ENCODE measurements around the gene VSNL1.

Gene VSNL1

DNA sequence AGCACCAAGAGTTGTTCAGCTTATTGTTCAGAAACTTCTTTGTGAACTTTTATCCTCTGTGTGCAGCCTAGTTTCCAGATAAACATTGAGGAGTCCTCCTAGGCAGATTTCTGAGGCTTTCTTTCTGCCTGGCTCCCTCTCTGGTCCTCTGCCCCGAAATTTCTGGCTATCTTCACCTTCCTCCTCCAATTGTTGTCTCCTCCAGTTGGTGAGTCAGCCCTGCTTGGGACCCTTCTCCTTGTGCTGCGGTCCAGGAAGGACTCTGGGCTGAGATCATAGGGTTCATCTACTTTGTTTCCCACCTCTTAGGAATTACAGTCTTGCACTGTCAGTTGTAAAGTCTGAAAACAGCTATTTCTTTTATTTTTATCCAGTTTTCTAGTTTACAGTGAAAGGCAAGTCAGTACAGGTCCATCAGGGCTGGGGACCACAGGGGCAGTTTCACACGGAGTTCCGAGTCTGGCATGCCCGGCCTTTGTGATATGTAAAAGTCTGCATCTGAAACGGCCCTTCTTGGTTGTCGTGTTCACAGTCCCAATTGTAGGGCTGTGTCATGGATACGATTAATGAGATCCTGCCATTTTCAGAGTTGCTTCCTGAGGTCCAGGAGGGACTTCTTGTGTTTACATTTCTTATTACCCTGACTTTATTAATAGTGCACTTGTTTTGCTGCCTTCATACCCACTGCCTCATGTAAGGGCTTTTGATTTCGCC, 112.3 kb downstream of the VSNL1 start:
- DNase-seq, result no peak

DNA sequence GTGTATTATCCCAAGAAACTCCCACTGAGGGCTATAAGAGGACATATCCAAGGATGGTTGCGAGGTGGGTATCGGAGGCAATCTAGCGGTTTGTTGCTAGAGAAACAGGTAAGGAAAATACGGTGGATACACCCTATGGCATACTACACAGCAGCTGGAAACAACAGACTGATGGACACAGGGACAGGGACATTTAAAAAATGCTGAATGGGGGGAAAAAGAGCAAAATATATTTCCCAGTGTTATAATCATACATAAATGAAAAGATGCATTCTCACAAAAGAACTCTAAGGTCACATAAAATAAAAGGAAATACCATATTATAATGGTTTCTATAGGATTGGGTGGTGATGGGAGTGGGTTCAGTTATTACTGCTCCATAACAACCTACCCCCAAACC, 117.3 kb downstream of the VSNL1 start:
- no peak for DNase-seq

DNA sequence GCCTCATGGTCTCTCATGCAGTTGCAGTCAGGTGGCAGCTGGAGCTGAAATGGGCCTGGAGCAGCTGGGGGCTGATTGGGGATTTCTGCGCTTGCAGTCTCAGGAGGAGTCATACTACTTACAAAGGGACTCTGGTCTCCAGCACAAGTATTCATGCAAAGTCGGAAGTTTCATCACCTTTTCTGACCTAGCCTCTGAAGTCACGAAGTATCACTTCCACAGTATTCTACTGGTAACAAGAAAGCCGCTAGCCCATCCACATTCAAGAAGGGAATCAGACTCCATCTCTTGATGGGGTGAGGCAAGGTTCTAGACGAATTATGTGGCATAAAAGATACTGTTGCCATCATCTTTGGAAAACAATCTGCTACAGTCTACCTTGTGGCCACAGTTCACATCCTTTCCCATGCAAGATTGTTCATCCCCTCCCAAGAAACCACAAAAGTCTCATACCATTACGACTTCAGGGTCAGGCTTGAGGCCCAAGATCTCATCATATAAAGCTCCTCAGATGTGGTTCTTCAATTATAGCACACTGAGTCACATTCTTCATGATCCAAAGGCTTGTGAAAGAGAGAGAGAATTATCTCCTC, 117.9 kb downstream of the VSNL1 start:
- DNase-seq, result no peak

DNA sequence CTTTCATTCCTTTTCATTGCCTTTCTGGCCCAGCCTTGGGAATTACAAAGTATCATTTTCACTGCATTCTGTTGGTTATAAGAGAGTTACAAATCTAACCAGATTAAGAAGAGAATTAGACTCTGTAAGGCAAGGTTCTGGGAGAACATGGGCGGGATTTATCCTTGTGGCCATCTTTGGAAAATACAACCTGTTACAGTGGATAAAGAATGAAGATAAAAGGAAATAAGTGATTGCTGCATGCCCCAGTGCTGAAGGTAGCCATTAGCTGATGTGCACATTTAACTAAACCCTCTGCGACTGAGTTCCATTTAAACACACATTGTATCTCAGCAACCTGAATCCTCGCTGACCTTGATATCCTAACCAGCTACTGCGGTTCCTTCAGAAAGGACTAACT, 119.7 kb downstream of the VSNL1 start:
- no peak for DNase-seq

DNA sequence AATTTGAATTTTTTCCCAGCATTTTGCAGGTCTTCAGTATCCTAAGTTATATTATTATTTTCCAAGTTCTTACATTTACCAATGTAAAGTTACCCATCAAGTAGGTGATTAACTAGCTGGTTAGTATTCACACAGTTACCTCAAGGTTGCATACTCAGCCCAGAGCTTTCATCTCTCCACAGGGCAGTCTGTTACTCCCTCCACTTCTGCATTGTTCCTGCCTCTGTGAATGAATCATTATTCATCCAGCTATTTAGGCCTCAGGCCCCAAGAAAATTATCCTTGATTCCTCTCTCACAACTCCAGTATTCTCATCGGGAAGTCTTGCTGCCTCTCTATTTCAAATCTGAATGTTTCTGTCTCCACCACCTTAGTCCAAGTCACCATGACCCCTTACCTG, 121.0 kb downstream of the VSNL1 start:
- no peak for DNase-seq

DNA sequence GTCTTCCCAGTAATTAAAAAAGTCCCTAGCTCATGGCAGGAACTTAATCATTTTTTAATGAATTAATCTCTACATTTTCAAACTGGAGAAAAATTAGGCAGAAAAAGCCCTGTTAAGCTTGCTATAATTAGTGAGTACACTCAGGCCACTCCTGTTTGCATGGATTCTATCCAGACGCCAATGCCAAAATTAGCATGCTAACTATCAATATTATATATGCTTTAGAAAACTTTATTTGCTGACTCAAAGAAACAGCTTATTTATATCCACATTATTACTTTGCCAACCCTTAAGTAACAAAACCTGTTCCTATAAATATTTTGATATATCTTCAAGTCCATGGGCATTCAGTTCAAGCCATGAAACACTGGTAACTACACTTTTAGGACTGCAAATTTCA, 122.2 kb downstream of the VSNL1 start:
- no peak for DNase-seq

DNA sequence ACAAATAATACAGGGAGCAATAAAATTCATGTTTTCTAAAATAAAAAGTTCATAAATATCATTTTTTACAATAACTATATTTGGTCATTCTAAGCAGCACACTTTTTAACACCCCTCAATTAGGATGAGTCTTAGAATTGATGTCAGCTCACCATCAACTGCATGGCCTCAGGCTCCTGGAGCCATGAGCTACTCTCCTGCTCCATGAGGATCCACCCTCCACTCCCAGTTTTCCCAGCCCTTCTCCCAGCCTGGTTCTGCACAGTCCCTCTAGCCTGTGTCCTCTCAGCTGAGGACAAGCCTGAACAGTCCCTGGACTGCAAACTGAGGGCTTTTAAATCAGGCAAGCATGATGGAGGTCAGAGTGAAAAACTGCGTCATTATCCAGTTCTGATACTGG, 124.0 kb downstream of the VSNL1 start:
- no peak for DNase-seq

DNA sequence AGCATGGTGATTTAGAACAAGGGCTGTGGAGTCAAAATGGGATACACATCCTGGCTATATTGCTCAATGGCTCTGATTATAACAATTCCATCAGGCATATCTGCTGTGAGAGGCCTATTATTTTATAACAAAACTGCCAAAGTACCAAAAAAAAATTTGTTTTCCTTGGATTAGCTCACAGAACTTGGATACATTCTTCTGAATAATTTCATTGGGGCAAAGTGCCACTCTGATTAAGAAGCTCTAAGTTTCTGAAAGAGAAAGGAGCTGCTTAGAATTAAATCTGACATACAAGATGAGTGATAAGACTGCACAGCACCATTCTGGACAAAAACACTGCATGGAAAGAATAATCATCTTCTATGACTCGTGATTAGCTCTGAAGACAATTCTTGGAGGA, 127.4 kb downstream of the VSNL1 start:
- DNase-seq, result no peak

DNA sequence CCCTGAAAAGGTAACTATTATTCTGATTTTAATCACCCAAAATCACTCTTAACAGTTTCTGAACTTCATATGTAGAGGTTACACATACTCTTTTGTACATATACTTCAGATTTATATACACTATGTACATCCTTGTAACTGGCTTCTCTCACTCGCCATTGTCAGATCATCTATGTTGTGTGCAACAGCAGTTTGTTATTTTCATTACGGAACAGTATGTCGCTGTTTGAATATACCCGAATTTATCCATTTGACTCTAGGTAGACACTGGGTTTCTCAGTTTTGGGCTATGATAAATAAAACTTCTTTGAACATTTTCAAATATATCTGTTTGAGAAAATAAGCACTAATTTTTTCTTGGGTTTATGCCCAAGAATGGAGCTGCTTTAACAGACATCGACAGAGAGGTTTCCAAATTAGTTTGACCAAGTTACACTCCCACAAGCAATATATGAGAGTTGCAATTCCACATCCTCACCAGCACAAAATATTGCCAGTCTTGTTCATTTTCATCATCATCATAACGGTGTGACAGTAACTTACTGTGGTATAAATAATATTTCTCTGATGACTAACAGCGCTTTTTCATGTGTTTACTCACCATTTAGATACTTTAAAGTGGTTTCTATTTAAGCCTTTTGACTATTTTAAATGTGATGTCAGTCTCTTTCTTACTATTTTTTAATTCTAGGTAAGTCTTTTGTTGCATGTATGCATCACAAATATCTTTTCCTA, 132.3 kb downstream of the VSNL1 start:
- DNase-seq, result no peak

DNA sequence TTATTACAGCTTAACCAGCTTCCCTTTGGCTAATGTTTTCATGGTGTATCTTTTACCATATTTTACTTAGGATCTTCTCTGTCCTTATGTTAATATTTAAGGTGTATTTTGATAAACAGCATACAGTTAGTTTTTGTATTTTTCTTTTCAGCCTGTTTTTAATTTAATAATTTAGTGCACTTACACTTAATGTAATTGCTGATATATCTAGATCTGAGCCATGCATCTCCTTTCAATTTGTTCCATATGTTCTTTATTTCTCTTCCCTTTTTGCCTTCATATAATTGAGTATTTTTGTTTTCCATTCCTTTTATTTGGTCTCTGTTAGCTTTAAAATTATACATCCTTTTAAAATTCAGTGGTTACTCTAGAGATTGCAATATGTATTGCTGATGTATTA, 134.3 kb downstream of the VSNL1 start:
- DNase-seq, result no peak

DNA sequence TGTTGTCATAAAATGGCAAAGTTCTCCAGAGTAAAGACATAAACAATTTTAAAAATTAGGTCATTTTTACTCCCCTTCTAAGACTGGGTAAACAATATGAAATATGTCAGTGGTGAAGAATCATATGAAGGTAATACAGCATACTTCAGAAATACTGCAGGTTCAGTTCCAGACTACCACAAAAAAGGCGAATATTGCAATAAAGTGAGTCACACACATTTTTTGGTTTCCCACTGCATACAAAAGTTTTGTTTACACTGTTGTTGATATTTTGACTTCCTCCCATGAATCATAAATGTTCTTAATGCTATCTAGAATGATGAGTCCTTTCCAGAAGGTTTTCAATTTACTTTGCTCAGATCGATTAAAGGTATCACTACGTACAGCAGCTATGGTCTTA, 139.6 kb downstream of the VSNL1 start:
- DNase-seq, result no peak

DNA sequence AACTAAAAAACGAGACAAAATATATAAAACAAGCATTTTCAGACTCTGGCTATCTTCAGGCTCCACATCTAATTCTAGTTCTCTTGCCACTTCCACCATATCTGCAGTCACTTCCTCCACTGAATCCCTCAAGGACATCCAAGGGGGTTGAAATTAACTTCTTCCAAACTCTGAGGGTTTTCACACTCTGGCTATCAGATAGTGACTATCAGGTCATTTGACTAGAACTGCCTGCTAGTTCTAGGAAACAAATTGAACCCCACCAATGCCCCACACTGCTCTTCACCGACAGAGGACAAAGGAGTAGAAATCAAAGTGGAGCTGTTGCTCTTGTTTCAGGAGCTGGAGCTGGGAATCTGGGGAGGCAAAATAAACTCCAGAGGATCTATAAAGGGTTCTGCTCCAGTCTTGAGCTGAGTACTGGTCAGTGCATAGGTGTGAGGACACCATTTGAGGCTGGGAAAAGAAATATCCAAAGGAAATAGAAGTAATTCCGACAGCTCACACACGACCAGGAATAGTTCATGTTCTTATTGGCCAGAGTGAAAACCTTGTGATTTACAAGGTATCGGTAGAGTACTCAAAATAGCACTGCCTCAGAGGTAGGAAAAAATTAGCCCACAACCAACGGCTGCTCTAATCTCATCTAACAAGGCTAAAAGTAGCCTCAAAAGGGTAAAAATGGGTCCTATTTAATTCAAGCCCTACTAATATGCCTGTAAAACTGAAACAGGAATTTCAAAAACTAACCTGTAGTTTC, 141.8 kb downstream of the VSNL1 start:
- no peak for DNase-seq

DNA sequence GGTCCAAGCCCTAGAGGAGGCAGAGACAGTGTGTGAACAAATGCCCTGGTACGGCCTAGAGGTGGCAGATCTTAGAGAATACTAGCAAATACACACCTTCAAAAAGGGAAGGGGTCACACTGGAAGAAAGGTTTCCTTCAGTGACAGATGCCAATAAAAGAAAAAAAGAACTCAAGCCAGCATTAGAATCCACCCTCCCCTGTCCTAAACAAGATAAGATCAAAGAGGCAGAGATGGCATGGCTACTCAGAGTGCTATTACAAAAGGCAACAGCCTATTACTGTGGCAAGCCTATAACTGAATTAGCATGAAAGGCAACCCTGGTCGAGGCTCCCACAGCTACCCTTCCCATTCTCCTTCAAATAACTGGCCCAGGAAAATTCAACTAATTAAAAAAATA, 143.5 kb downstream of the VSNL1 start:
- no peak for DNase-seq

DNA sequence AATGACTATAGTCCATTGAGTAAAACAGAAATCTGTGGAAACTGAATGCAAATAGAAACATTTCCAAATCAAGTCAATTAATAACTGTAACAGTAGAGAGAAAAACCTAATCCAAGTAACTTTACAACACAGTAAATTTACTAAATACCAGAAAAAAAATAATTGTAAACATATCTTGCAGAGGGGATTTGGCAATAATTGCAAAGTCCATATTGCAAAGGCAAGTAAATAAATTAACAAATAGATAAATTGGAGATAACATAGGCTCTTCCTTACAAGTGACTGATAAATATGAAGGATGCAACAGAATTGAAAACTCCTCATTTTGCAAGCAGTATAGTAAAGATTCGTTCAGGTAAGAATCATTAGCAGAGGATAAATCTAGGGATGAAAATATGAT, 148.1 kb downstream of the VSNL1 start:
- no peak for DNase-seq

DNA sequence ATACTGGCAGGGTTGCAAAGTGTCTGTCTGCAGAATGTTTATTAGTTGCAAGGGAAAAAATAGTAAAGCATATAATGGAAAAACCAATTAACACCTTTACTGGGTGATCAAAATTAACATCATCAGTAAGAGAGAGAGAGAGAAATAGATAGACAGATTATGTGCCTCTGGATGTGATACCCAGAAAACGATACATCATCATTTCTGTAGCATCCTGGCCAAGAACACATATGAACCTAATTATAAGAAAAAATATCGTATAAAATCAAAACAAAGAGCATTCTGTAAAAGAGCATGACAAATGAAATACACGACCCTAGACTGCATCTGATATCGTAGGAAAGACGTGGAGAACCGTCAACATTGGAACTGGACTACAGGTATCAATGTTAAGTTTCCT, 148.5 kb downstream of the VSNL1 start:
- DNase-seq, result no peak

DNA sequence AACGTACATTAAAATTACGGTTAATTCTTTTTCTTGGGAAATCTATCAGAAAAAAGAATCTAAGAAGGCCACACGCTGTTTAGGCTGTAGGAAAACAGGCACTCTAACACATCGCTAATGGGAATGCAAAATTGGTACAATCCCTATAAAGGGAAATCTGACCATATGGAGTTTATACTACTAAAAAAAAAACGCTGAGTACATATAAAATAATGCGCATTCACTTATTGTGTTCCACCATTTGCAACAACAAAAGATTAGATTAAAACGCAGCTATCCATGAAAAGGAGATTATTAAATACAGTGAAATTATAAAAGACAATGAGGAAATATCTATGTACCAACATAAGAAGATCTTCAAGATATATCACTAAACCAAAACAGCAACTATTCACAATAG, 150.3 kb downstream of the VSNL1 start:
- DNase-seq, result no peak

Measured in stimulated activated CD4-positive, alpha-beta T cell treated with anti-CD3 and anti-CD28 coated beads, Interleukin-2, amount 100 ng/mL, for 48 hours (primary cell).